Neuronal stem cell (in vitro differentiated cells): ENCODE results near the gene PFN1.

Experiments used
- DNase-seq: peaks from one replicate; pipeline ENCODE4 v3.0.0-alpha.2; 2013; ENCODE audit warnings: low spot score
- H2AFZ ChIP-seq: one replicate; pipeline ENCODE4 v1.6.1; 2013; ENCODE audit warnings: mild to moderate bottlenecking, low read length, inconsistent platforms
- H2AK5ac ChIP-seq: 2 replicates; pipeline ENCODE4 v1.6.1; 2013; ENCODE audit warnings: low read depth, mild to moderate bottlenecking, inconsistent platforms, low read length, moderate library complexity, mixed read lengths
- H2BK120ac ChIP-seq: 2 replicates; pipeline ENCODE4 v1.6.1; 2013; ENCODE audit warnings: low read depth, mild to moderate bottlenecking, inconsistent platforms, low read length, moderate library complexity, mixed read lengths
- H2BK12ac ChIP-seq: one replicate; pipeline ENCODE4 v1.6.1; 2013; ENCODE audit warnings: low read length, inconsistent platforms
- H2BK15ac ChIP-seq: 2 replicates; pipeline ENCODE4 v1.6.1; 2013; ENCODE audit warnings: mild to moderate bottlenecking, low read length, inconsistent platforms, mixed read lengths
- H2BK5ac ChIP-seq: one replicate; pipeline ENCODE4 v1.6.1; 2013; ENCODE audit warnings: inconsistent platforms, mild to moderate bottlenecking, low read length, moderate library complexity
- H3K14ac ChIP-seq: one replicate; pipeline ENCODE4 v1.6.1; 2013; ENCODE audit warnings: low read length, inconsistent platforms
- H3K18ac ChIP-seq: 2 replicates; pipeline ENCODE4 v1.6.1; 2013; ENCODE audit warnings: low read length, inconsistent platforms
- H3K23ac ChIP-seq: 2 replicates; pipeline ENCODE4 v1.6.1; 2013; ENCODE audit warnings: low read depth, mild to moderate bottlenecking, mixed read lengths, low read length, inconsistent platforms; ENCODE audit not compliant: poor library complexity
- H3K27ac ChIP-seq: replicated peaks from 3 replicates; pipeline ENCODE4 v1.5.1; 2013; ENCODE audit warnings: low read length, inconsistent platforms
- H3K27me3 ChIP-seq, 3 experiments: 2 replicates each; pipeline ENCODE4 v1.6.1; 2013; ENCODE audit warnings: low read length in 3 of 3, mild to moderate bottlenecking in 2 of 3, inconsistent platforms in 1 of 3, low read depth in 1 of 3, mixed read lengths in 1 of 3, moderate library complexity in 1 of 3; ENCODE audit not compliant: control insufficient read depth in 3 of 3, insufficient read depth in 3 of 3
- H3K36me3 ChIP-seq, 2 donors: replicated peaks in 1 of 2; 2 replicates each; pipeline ENCODE4 v1.6.1; 2013; ENCODE audit warnings: low read length in 2 of 2; ENCODE audit not compliant: control insufficient read depth in 2 of 2, insufficient read depth in 2 of 2
- H3K4ac ChIP-seq: 2 replicates; pipeline ENCODE4 v1.6.1; 2013; ENCODE audit warnings: inconsistent platforms, mild to moderate bottlenecking, low read length, moderate library complexity
- H3K4me1 ChIP-seq, 2 donors: 1 replicate in 1 of 2; 2 replicates in 1 of 2; pipeline ENCODE4 v1.6.1; 2013; ENCODE audit warnings: low read length in 2 of 2, low read depth in 1 of 2; ENCODE audit not compliant: control insufficient read depth in 2 of 2, insufficient read depth in 1 of 2
- H3K4me2 ChIP-seq: one replicate; pipeline ENCODE4 v1.6.1; 2013; ENCODE audit warnings: mild to moderate bottlenecking, low read length, inconsistent platforms; ENCODE audit not compliant: insufficient read depth, poor library complexity, severe bottlenecking
- H3K4me3 ChIP-seq, 2 donors: 2 replicates each; pipeline ENCODE4 v1.5.1; 2013; ENCODE audit warnings: low read length in 2 of 2, mild to moderate bottlenecking in 2 of 2, inconsistent platforms in 1 of 2, moderate library complexity in 1 of 2
- H3K79me1 ChIP-seq: one replicate; pipeline ENCODE4 v1.6.1; 2013; ENCODE audit warnings: low read depth, mild to moderate bottlenecking, inconsistent platforms, low read length, moderate library complexity
- H3K9ac ChIP-seq: one replicate; pipeline ENCODE4 v1.6.1; 2013; ENCODE audit warnings: mild to moderate bottlenecking, low read depth, low read length, inconsistent platforms; ENCODE audit not compliant: poor library complexity
- H3K9me3 ChIP-seq, 2 donors: replicated peaks in 1 of 2; 2 replicates each; pipeline versions ENCODE3 to v1.6.1; 2013; ENCODE audit warnings: low read length in 2 of 2, mild to moderate bottlenecking in 2 of 2, inconsistent platforms in 1 of 2, low read depth in 1 of 2, mixed read lengths in 1 of 2, moderate library complexity in 1 of 2; ENCODE audit not compliant: control insufficient read depth in 2 of 2, insufficient read depth in 1 of 2
- H4K8ac ChIP-seq: one replicate; pipeline ENCODE4 v1.6.1; 2013; ENCODE audit warnings: low read depth, mild to moderate bottlenecking, inconsistent platforms, low read length, moderate library complexity
- H4K91ac ChIP-seq: one replicate; pipeline ENCODE4 v1.6.1; 2013; ENCODE audit warnings: low read length, low read depth, mild to moderate bottlenecking, inconsistent platforms; ENCODE audit not compliant: poor library complexity
- WGBS, 2 donors: extraction: QIAGEN DNeasy Blood & Tissue Kit; methylation state at CpG; one replicate each; pipeline ENCODE4 v1.1.7; 2013; ENCODE audit warnings: missing lambda C conversion rate in 2 of 2, mixed read lengths in 1 of 2; ENCODE audit not compliant: insufficient read length in 2 of 2, insufficient replicate concordance in 1 of 2; ENCODE audit errors: extremely low coverage in 2 of 2; 5-methylcytosine and 5-hydroxymethylcytosine counted together

Gene PFN1

DNA sequence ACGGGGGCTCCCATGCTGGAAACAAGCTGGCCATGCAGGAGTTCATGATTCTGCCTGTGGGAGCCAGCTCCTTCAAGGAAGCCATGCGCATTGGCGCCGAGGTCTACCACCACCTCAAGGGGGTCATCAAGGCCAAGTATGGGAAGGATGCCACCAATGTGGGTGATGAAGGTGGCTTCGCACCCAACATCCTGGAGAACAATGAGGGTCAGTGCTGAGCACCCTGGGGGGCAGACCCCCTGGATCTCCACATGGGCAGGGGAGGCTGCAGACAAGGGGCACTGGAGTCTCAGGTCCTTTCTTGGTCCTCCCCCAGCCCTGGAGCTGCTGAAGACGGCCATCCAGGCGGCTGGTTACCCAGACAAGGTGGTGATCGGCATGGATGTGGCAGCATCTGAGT lies 6.8 kb upstream of the PFN1 start:
- Histone ChIP-seq H3K4ac (no peak overlapping the region), H3K4me3 (peak overlapping the region in 1 of 2 donors; percentile 30), H3K9me3 (no peaks in the 10 kb centered on the region), H3K79me1 (no peaks in the 10 kb centered on the region), H2BK120ac (no peak overlapping the region), H3K36me3 (peaks cover 14 to 37% of the 10 kb centered on the region in 2 donors), H3K27ac (no peak overlapping the region), H4K91ac (no peak overlapping the region), H2AK5ac (no peak overlapping the region), H3K4me1 (peaks cover 11 to 14% of the 10 kb centered on the region in 2 donors), H3K27me3 (no peaks in the 10 kb centered on the region), H4K8ac (no peak overlapping the region), H2BK12ac (no peak overlapping the region), H3K14ac (no peak overlapping the region), H2AFZ (no peak overlapping the region), H2BK15ac (no peak overlapping the region), H3K9ac (no peak overlapping the region), H3K18ac (no peak overlapping the region), H3K4me2 (no peak overlapping the region), H2BK5ac (no peak overlapping the region), H3K23ac (no peak overlapping the region)
- whole genome bisulfite sequencing, 2 donors: no CpG with 5 or more reads among the region's 8 CpGs
- no peak for DNase-seq

GRCh38 chr17:4953451-4953961 lies 5.2 kb upstream of the PFN1 start:
- H2AFZ ChIP-seq: no peak overlapping the region
- no peak for DNase-seq
- no peak overlapping the region for H3K9ac ChIP-seq
- no peak overlapping the region for H2BK15ac ChIP-seq
- H2BK5ac ChIP-seq: no peak overlapping the region
- H3K18ac ChIP-seq: no peak overlapping the region
- H3K4me2 ChIP-seq: no peak overlapping the region
- H2BK120ac ChIP-seq: no peak overlapping the region
- H3K4me3 ChIP-seq: no peak overlapping the region
- H3K9me3 ChIP-seq: no peaks in the 10 kb centered on the region
- H4K8ac ChIP-seq: no peak overlapping the region
- WGBS, 2 donors: no CpG with 5 or more reads among the region's 14 CpGs
- no peaks in the 10 kb centered on the region for H3K27me3 ChIP-seq
- H3K79me1 ChIP-seq: no peaks in the 10 kb centered on the region
- H3K4ac ChIP-seq: no peak overlapping the region
- peak overlapping the region; percentile 30 for H2AK5ac ChIP-seq
- H4K91ac ChIP-seq: no peak overlapping the region
- H3K23ac ChIP-seq: no peak overlapping the region
- H3K27ac ChIP-seq: no peak overlapping the region
- no peak overlapping the region for H2BK12ac ChIP-seq
- no peak overlapping the region for H3K14ac ChIP-seq
- peaks cover 11 to 14% of the 10 kb centered on the region in 2 donors for H3K4me1 ChIP-seq
- peaks cover 5 to 24% of the 10 kb centered on the region in 2 donors for H3K36me3 ChIP-seq

GRCh38 chr17:4951486-4951885 lies 3.2 kb upstream of the PFN1 start:
- no peak for DNase-seq
- Histone ChIP-seq H3K23ac (no peak overlapping the region), H4K91ac (peak overlapping the region; percentile 19), H3K4me1 (peaks cover 13 to 18% of the 10 kb centered on the region in 2 donors), H2BK15ac (no peak overlapping the region), H2BK5ac (peak overlapping the region; percentile 72), H3K9me3 (no peaks in the 10 kb centered on the region), H3K79me1 (no peaks in the 10 kb centered on the region), H3K18ac (peak overlapping the region; percentile 88), H2AK5ac (peak overlapping the region; percentile 63), H3K4me2 (peak overlapping the region; percentile 89), H3K4me3 (peak overlapping the region; percentile 69 to 100), H2AFZ (peak overlapping the region; percentile 61), H3K36me3 (peaks cover 0 to 16% of the 10 kb centered on the region in 2 donors), H3K27me3 (no peaks in the 10 kb centered on the region), H3K27ac (peak overlapping the region; percentile 100), H3K4ac (no peak overlapping the region), H3K14ac (no peak overlapping the region), H2BK12ac (peak overlapping the region; percentile 11), H2BK120ac (peak overlapping the region; percentile 35), H4K8ac (no peak overlapping the region), H3K9ac (no peak overlapping the region)
- no CpG with 5 or more reads among the region's 3 CpGs for WGBS, 2 donors

GRCh38 chr17:4950746-4951204 lies 2.4 kb upstream of the PFN1 start, which contains the start of gene ENO3:
TSS of gene ENO3 (plus strand) at chr17:4951119. CDS start at chr17:4951830, 711 bp downstream.
- peak within 1 kb of the TSS; percentile 11 for H2BK12ac ChIP-seq
- H2AK5ac ChIP-seq: peak within 1 kb of the TSS; percentile 100
- peak within 1 kb of the TSS; percentile 83 for H2BK15ac ChIP-seq
- H3K4ac ChIP-seq: peak within 1 kb of the TSS; percentile 66
- H2AFZ ChIP-seq: peak within 1 kb of the TSS; percentile 61
- H3K9ac ChIP-seq: peak within 1 kb of the TSS; percentile 87
- H3K9me3 ChIP-seq: no peaks in the 10 kb centered on the region
- H4K91ac ChIP-seq: peak within 1 kb of the TSS; percentile 93
- H3K4me3 ChIP-seq: peak within 1 kb of the TSS; percentile 80 to 100
- H3K14ac ChIP-seq: peak within 1 kb of the TSS; percentile 67
- H3K4me2 ChIP-seq: peak within 1 kb of the TSS; percentile 89
- peaks cover 6 to 17% of the 10 kb centered on the region in 2 donors for H3K36me3 ChIP-seq
- peak within 1 kb of the TSS; percentile 86 for H3K23ac ChIP-seq
- WGBS, 2 donors: no CpG with 5 or more reads among the region's 7 CpGs
- H2BK120ac ChIP-seq: peak within 1 kb of the TSS; percentile 95
- H3K18ac ChIP-seq: peak within 1 kb of the TSS; percentile 100
- peak; percentile 76 for DNase-seq
- H3K27me3 ChIP-seq: no peaks in the 10 kb centered on the region
- peak within 1 kb of the TSS; percentile 100 for H3K27ac ChIP-seq
- peak within 1 kb of the TSS; percentile 100 for H2BK5ac ChIP-seq
- H4K8ac ChIP-seq: no peak within 1 kb of the TSS
- peaks cover 1% of the 10 kb centered on the region for H3K79me1 ChIP-seq
- H3K4me1 ChIP-seq: peaks cover 15 to 22% of the 10 kb centered on the region in 2 donors
